Suprapubic skin (tissue), 3 donors: Measurements from ENCODE around the gene LCE2A.
A peak's percentile ranks its signal among the peaks of the same experiment; 100 is the strongest.

Experiments used
- POLR2A ChIP-seq, 2 donors: fragments of 450-650 bp; IDR thresholded peaks; one replicate each; pipeline ENCODE4 v1.6.1; 2017; ENCODE audit warnings: antibody characterized with exemption in 2 of 2, mild to moderate bottlenecking in 2 of 2, moderate library complexity in 2 of 2
- TF ChIP-seq, protein P1 (sequence below), 2 donors: fragments of 200-600 bp in 1 of 2; fragments of 450-650 bp in 1 of 2; sonication (generic) in 1 of 2; IDR thresholded peaks; one replicate each; pipeline ENCODE4 v1.5.1; 2016 to 2019; ENCODE audit warnings: antibody characterized with exemption in 2 of 2, mild to moderate bottlenecking in 1 of 2, moderate library complexity in 1 of 2

DNA sequence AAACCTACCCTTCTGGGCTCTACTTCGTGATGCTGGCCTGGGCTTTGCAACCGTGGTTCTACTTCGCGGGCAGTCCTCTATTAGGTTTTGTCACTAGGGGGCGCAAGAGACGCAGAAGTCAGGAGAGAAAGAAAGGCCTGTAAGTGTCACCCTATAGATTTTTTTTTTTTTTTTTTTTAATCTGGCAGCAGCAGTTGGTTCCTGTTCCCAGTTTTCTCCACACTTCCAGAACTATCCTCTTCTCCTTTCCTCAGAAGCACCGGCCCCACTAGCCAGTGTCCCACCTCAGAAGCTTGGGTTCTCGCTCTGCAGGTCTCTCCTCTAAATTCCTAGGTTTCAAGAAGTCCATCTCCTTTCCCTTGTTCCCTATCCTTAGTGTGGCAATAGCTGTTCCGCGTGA is 44.0 kb upstream of the LCE2A start:
- TF ChIP-seq, protein P1, sequence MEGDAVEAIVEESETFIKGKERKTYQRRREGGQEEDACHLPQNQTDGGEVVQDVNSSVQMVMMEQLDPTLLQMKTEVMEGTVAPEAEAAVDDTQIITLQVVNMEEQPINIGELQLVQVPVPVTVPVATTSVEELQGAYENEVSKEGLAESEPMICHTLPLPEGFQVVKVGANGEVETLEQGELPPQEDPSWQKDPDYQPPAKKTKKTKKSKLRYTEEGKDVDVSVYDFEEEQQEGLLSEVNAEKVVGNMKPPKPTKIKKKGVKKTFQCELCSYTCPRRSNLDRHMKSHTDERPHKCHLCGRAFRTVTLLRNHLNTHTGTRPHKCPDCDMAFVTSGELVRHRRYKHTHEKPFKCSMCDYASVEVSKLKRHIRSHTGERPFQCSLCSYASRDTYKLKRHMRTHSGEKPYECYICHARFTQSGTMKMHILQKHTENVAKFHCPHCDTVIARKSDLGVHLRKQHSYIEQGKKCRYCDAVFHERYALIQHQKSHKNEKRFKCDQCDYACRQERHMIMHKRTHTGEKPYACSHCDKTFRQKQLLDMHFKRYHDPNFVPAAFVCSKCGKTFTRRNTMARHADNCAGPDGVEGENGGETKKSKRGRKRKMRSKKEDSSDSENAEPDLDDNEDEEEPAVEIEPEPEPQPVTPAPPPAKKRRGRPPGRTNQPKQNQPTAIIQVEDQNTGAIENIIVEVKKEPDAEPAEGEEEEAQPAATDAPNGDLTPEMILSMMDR (IDR thresholded peaks at IDR 0.05): peak in 1 of 2 donors; percentile 56
- TF ChIP-seq POLR2A (IDR thresholded peaks at IDR 0.05): no peak
